SK-N-SH (cell line): ENCODE results near the gene HTRA3. TPM values are rescaled to one million over a fixed set of nuclear protein-coding genes. Genes with fewer than 3 reads are reported as not detected.

Source experiments
- CTCF ChIA-PET: fragments of 300-600, 350-600 bp; formaldehyde crosslinking; extraction: SDS; loops from one replicate; lab custom pipeline; 2021; lab: Yijun Ruan, JAX
- POLR2A ChIA-PET: fragments of 350-600 bp; sonication (Branson Sonifier 250); formaldehyde crosslinking; extraction: SDS; loops from one replicate; lab custom pipeline; 2020; ENCODE audit warnings: antibody characterized with exemption, inconsistent platforms; lab: Yijun Ruan, JAX
- DNase-seq: peaks from one replicate; pipeline ENCODE4 v3.0.0; 2012
- H2AFZ ChIP-seq: fragments of 200-600 bp; sonication (generic); 2 replicates; pipeline ENCODE4 v1.8.1; 2016; ENCODE audit warnings: antibody characterized with exemption, mild to moderate bottlenecking, low read depth
- H3F3A ChIP-seq: fragments of 200-600 bp; sonication (generic); replicated peaks from 2 replicates; pipeline ENCODE3; 2016; ENCODE audit warnings: antibody characterized with exemption, mild to moderate bottlenecking; ENCODE audit not compliant: insufficient read depth
- H3K27ac ChIP-seq, 2 experiments: fragments of 200-500 bp in 1 of 2; fragments of 200-600 bp in 1 of 2; sonication (Bioruptor generic) in 1 of 2; sonication (generic), shearing (Covaris generic) in 1 of 2; 2 replicates each; pipeline versions ENCODE4 v1.5.1 to v1.6.1; 2014 to 2016; ENCODE audit warnings: low read depth in 2 of 2, inconsistent platforms in 1 of 2, low read length in 1 of 2, mild to moderate bottlenecking in 1 of 2, mixed read lengths in 1 of 2
- H3K27me3 ChIP-seq: fragments of 200-600 bp; sonication (generic), shearing (Covaris generic); 2 replicates; pipeline ENCODE4 v1.6.1; 2016; ENCODE audit warnings: mixed run types; ENCODE audit not compliant: insufficient read depth
- H3K36me3 ChIP-seq, 2 experiments: fragments of 200-500 bp in 1 of 2; fragments of 200-600 bp in 1 of 2; sonication (Bioruptor generic) in 1 of 2; sonication (generic) in 1 of 2; replicated peaks in 1 of 2; 2 replicates each; pipeline versions ENCODE3 to v1.5.1; 2014 to 2016; ENCODE audit warnings: low read length in 1 of 2, mild to moderate bottlenecking in 1 of 2; ENCODE audit not compliant: insufficient read depth in 2 of 2, control insufficient read depth in 1 of 2
- H3K4me1 ChIP-seq, 2 experiments: fragments of 200-500 bp in 1 of 2; fragments of 200-600 bp in 1 of 2; sonication (Bioruptor generic) in 1 of 2; sonication (generic), shearing (Covaris generic) in 1 of 2; 2 replicates each; pipeline versions ENCODE4 v1.5.1 to v1.6.1; 2014 to 2016; ENCODE audit warnings: low read depth in 1 of 2, low read length in 1 of 2, mixed run types in 1 of 2; ENCODE audit not compliant: insufficient read depth in 2 of 2, control insufficient read depth in 1 of 2
- H3K4me2 ChIP-seq: fragments of 200-600 bp; sonication (generic), shearing (Covaris generic); 2 replicates; pipeline ENCODE4 v1.6.1; 2017; ENCODE audit warnings: mixed run types
- H3K4me3 ChIP-seq, 2 experiments: fragments of 200-500 bp in 1 of 2; fragments of 200-600 bp in 1 of 2; sonication (Bioruptor generic) in 1 of 2; sonication (generic), shearing (Covaris generic) in 1 of 2; 2 replicates each; pipeline versions ENCODE4 v1.5.1 to v1.8.1; 2014 to 2016; ENCODE audit warnings: low read depth in 2 of 2, inconsistent platforms in 1 of 2, low read length in 1 of 2, mild to moderate bottlenecking in 1 of 2, mixed read lengths in 1 of 2, moderate library complexity in 1 of 2
- H3K79me2 ChIP-seq: fragments of 200-600 bp; sonication (generic); 2 replicates; pipeline ENCODE4 v1.8.1; 2017; ENCODE audit warnings: mild to moderate bottlenecking; ENCODE audit not compliant: insufficient read depth
- H3K9ac ChIP-seq: fragments of 200-600 bp; sonication (generic); 2 replicates; pipeline ENCODE4 v1.6.1; 2017; ENCODE audit warnings: mixed run types
- H3K9me2 ChIP-seq: fragments of 200-600 bp; sonication (generic); 2 replicates; pipeline ENCODE4 v1.6.1; 2017; ENCODE audit warnings: mixed run types
- H3K9me3 ChIP-seq: fragments of 200-600 bp; sonication (generic); 2 replicates; pipeline ENCODE4 v1.6.1; 2017; ENCODE audit warnings: mixed run types, mild to moderate bottlenecking, moderate library complexity
- H4K20me1 ChIP-seq: fragments of 200-600 bp; sonication (generic); 2 replicates; pipeline ENCODE4 v1.6.1; 2017; ENCODE audit warnings: mild to moderate bottlenecking, mixed run types; ENCODE audit not compliant: insufficient read depth
- EP300 ChIP-seq, 2 experiments: IDR thresholded peaks; 2 replicates each; pipeline versions ENCODE4 v1.4.0 to v1.6.1; 2012; ENCODE audit warnings: borderline replicate concordance in 1 of 2, low read depth in 1 of 2, low read length in 1 of 2
- EZH2phosphoT487 ChIP-seq: fragments of 200-600 bp; sonication (generic); IDR thresholded peaks from 2 replicates; pipeline ENCODE4 v1.6.1; 2017; ENCODE audit warnings: low read depth, mixed run types, mild to moderate bottlenecking, antibody characterized with exemption, moderate library complexity, borderline replicate concordance
- GABPA ChIP-seq: IDR thresholded peaks from 2 replicates; pipeline ENCODE4 v1.4.0; 2012; ENCODE audit warnings: low read depth, mild to moderate bottlenecking
- GATA2 ChIP-seq: sonication (generic); formaldehyde crosslinking; IDR thresholded peaks from 2 replicates; pipeline ENCODE4 v1.5.0; 2020; ENCODE audit warnings: mild to moderate bottlenecking, missing genetic modification reagents
- JUND ChIP-seq: IDR thresholded peaks from 2 replicates; pipeline ENCODE4 v1.4.0; 2012
- MXI1 ChIP-seq: IDR thresholded peaks from 2 replicates; pipeline ENCODE4 v1.6.1; 2012; ENCODE audit warnings: mild to moderate bottlenecking, low read depth, low read length, improper control_type of control experiment
- PBX3 ChIP-seq: IDR thresholded peaks from 2 replicates; pipeline ENCODE4; 2012
- RFX5 ChIP-seq: IDR thresholded peaks from 2 replicates; pipeline ENCODE4 v1.6.1; 2012; ENCODE audit warnings: mild to moderate bottlenecking, improper control_type of control experiment, low read length
- RXRA ChIP-seq: IDR thresholded peaks from 2 replicates; pipeline ENCODE4 v1.4.0; 2012; ENCODE audit warnings: low read depth, mild to moderate bottlenecking, borderline replicate concordance
- SIN3A ChIP-seq: IDR thresholded peaks from 2 replicates; pipeline ENCODE4 v1.6.1; 2012; ENCODE audit warnings: low read depth, mild to moderate bottlenecking, low read length, moderate library complexity, borderline replicate concordance
- SMC3 ChIP-seq: IDR thresholded peaks from 2 replicates; pipeline ENCODE4 v1.6.1; 2012; ENCODE audit warnings: low read depth, low read length, improper control_type of control experiment
- TEAD4 ChIP-seq: IDR thresholded peaks from 2 replicates; pipeline ENCODE4 v1.4.0; 2012; ENCODE audit warnings: mild to moderate bottlenecking, borderline replicate concordance; ENCODE audit not compliant: insufficient read depth
- USF2 ChIP-seq: fragments of 150-350 bp; IDR thresholded peaks from 2 replicates; pipeline ENCODE4 v1.6.1; 2017; ENCODE audit warnings: antibody characterized with exemption, low read length, low read depth, borderline replicate concordance
- YY1 ChIP-seq: IDR thresholded peaks from 2 replicates; pipeline ENCODE4 v1.4.0; 2012; ENCODE audit warnings: low read depth, mild to moderate bottlenecking
- ZBTB33 ChIP-seq: IDR thresholded peaks from 2 replicates; pipeline ENCODE4 v1.4.0; 2012; ENCODE audit warnings: low read depth, borderline replicate concordance
- WGBS: methylation state at CpG from one replicate; pipeline ENCODE4 v1.1.6; 2017; ENCODE audit warnings: low lambda C conversion rate; 5-methylcytosine and 5-hydroxymethylcytosine counted together
- polyA plus RNA-seq, 3 experiments: library from polyadenylated mRNA; depleted of rRNA; stranded (reverse); fragments of >200 nt; gene quantifications; 2 replicates each; pipeline ENCODE4 v1.2.3, GENCODE V29; 2012
- TF ChIP-seq, protein P1 (sequence below): IDR thresholded peaks from 2 replicates; pipeline ENCODE4 v1.6.1; 2012; ENCODE audit warnings: mild to moderate bottlenecking, low read depth, low read length, moderate library complexity

Gene HTRA3
- polyA plus RNA-seq, 1 of the 3 experiments (the other 2 are of a cell fraction), result 0.05 TPM

- Histone ChIP-seq H3K9ac (no peak overlapping the region), H3K9me3 (no peaks in the 10 kb centered on the region), H2AFZ (no peak overlapping the region)
- WGBS, result 89% methylated on average over 18 of the region's 22 CpGs
- TF ChIP-seq EZH2phosphoT487 (no peak), MXI1 (no peak), PBX3 (no peak), ZBTB33 (no peak), EP300 (IDR thresholded peaks at IDR 0.05; ENCODE audit: borderline replicate concordance in 1 of 2, low read depth in 1 of 2, low read length in 1 of 2) (no peak), YY1 (no peak), GATA2 (no peak), RXRA (no peak), JUND (no peak), SMC3 (no peak)
- TF ChIP-seq, all 33 proteins: peak for 0
- H3K9me2 ChIP-seq, result no peaks in the 10 kb centered on the region
- H3K4me3 ChIP-seq, result no peak overlapping the region
- H3K27ac ChIP-seq, result no peak overlapping the region
- H4K20me1 ChIP-seq, result no peaks in the 10 kb centered on the region
- ChIA-PET CTCF (interaction anchor here (0.6 to 1.1 kb wide), 2 partner anchors 36 to 100 kb away, joined by 3 read pairs; no protein-coding TSS in a partner anchor), POLR2A (interaction anchor here (1.0 kb wide), 1 partner anchor 9 kb away, joined by 3 read pairs; no protein-coding TSS in a partner anchor)
- H3K4me1 ChIP-seq, result peaks cover 0 to 3% of the 10 kb centered on the region in 2 experiments; a peak in 1 of 4 replicates
- DNase-seq, result no peak
- H3K36me3 ChIP-seq, result no peaks in the 10 kb centered on the region
- no peak overlapping the region for H3K4me2 ChIP-seq
- H3F3A ChIP-seq, result no peaks in the 10 kb centered on the region
- no peaks in the 10 kb centered on the region for H3K27me3 ChIP-seq
- H3K79me2 ChIP-seq, result no peaks in the 10 kb centered on the region
Measured at GRCh38 chr4:8301851-8302730, 32.5 kb downstream of the HTRA3 start.

DNA sequence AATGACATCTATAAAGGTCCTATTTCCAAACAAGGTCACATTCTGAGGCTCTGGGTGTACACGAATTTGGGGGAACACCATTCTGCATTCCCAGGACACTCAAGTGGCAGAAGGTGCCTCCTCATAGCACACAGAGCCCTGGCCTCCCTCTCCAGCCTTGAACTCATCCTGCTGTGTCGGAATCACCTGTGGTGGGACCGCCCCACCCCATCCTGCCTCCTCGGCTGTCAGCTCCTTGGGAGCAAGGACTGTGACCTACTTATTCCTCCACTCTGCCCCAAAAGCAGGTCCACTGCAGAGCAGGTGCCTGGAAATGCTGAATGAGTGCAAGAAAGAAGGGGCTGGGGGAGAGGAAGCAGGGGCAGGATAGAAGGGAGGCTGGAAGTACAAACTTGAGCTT, 33.5 kb downstream of the HTRA3 start:
- POLR2A ChIA-PET, result no interaction called here
- Histone ChIP-seq H3K4me1 (peaks cover 0 to 3% of the 10 kb centered on the region in 2 experiments; a peak in 1 of 4 replicates), H3K27ac (no peak overlapping the region), H3K4me2 (no peak overlapping the region), H3K79me2 (no peaks in the 10 kb centered on the region), H3K9me3 (no peaks in the 10 kb centered on the region), H3K9me2 (no peaks in the 10 kb centered on the region), H2AFZ (no peak overlapping the region), H3K27me3 (no peaks in the 10 kb centered on the region), H4K20me1 (no peaks in the 10 kb centered on the region), H3K36me3 (no peaks in the 10 kb centered on the region), H3F3A (no peaks in the 10 kb centered on the region), H3K4me3 (no peak overlapping the region), H3K9ac (no peak overlapping the region)
- CTCF ChIA-PET, result interaction anchor here (1.0 kb wide), 1 partner anchor 20 kb away, joined by 4 read pairs; no protein-coding TSS in a partner anchor
- no peak for DNase-seq
- WGBS, result 71% methylated on average over 4 of the region's 4 CpGs
- TF ChIP-seq SIN3A (no peak), TEAD4 (no peak), USF2 (no peak), PBX3 (no peak), EZH2phosphoT487 (no peak), GABPA (no peak), RFX5 (no peak)
- TF ChIP-seq, protein P1, sequence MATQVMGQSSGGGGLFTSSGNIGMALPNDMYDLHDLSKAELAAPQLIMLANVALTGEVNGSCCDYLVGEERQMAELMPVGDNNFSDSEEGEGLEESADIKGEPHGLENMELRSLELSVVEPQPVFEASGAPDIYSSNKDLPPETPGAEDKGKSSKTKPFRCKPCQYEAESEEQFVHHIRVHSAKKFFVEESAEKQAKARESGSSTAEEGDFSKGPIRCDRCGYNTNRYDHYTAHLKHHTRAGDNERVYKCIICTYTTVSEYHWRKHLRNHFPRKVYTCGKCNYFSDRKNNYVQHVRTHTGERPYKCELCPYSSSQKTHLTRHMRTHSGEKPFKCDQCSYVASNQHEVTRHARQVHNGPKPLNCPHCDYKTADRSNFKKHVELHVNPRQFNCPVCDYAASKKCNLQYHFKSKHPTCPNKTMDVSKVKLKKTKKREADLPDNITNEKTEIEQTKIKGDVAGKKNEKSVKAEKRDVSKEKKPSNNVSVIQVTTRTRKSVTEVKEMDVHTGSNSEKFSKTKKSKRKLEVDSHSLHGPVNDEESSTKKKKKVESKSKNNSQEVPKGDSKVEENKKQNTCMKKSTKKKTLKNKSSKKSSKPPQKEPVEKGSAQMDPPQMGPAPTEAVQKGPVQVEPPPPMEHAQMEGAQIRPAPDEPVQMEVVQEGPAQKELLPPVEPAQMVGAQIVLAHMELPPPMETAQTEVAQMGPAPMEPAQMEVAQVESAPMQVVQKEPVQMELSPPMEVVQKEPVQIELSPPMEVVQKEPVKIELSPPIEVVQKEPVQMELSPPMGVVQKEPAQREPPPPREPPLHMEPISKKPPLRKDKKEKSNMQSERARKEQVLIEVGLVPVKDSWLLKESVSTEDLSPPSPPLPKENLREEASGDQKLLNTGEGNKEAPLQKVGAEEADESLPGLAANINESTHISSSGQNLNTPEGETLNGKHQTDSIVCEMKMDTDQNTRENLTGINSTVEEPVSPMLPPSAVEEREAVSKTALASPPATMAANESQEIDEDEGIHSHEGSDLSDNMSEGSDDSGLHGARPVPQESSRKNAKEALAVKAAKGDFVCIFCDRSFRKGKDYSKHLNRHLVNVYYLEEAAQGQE, result no peak
